Measurements from ENCODE around the gene ZFC3H1. TPM values are rescaled to one million over a fixed set of nuclear protein-coding genes. Genes with fewer than 3 reads are reported as not detected.

ZFC3H1 gene
- total RNA-seq, 2 donors from 2014 or later = 61.6 to 111 TPM

- no peak overlapping the region for H3K27ac Mint-ChIP-seq
- peaks cover 6% of the 10 kb centered on the region for H3K36me3 Mint-ChIP-seq (ENCODE audit: low read depth)
- H3K9me3 Mint-ChIP-seq = no peaks in the 10 kb centered on the region
- ATAC-seq (replicated peaks) = no peak
- peaks cover 24% of the 10 kb centered on the region for H3K4me1 Mint-ChIP-seq
- no peaks in the 10 kb centered on the region for H3K27me3 Mint-ChIP-seq
- peak overlapping the region; percentile 27 for H3K4me3 Mint-ChIP-seq
Observed at GRCh38 chr12:71656740-71657139, 6.9 kb downstream of the ZFC3H1 start.

GRCh38 chr12:71655907-71656306, 7.7 kb downstream of the ZFC3H1 start:
- Mint-ChIP-seq H3K27me3 (no peaks in the 10 kb centered on the region), H3K9me3 (no peaks in the 10 kb centered on the region), H3K27ac (peak overlapping the region; percentile 48), H3K4me1 (peaks cover 24% of the 10 kb centered on the region), H3K4me3 (peak overlapping the region; percentile 67), H3K36me3 (ENCODE audit: low read depth) (no peaks in the 10 kb centered on the region)
- no peak for ATAC-seq (replicated peaks)

GRCh38 chr12:71655495-71655894, 8.2 kb downstream of the ZFC3H1 start:
- Mint-ChIP-seq H3K36me3 (ENCODE audit: low read depth) (no peaks in the 10 kb centered on the region), H3K9me3 (no peaks in the 10 kb centered on the region), H3K27me3 (no peaks in the 10 kb centered on the region), H3K4me3 (peak overlapping the region; percentile 67), H3K4me1 (peaks cover 24% of the 10 kb centered on the region), H3K27ac (peak overlapping the region; percentile 48)
- ATAC-seq (replicated peaks) = no peak

GRCh38 chr12:71654200-71654599, 9.4 kb downstream of the ZFC3H1 start:
- H3K27ac Mint-ChIP-seq = no peak overlapping the region
- ATAC-seq (replicated peaks) = no peak
- H3K36me3 Mint-ChIP-seq (ENCODE audit: low read depth) = no peaks in the 10 kb centered on the region
- peak overlapping the region; percentile 67 for H3K4me3 Mint-ChIP-seq
- peaks cover 20% of the 10 kb centered on the region for H3K4me1 Mint-ChIP-seq
- no peaks in the 10 kb centered on the region for H3K9me3 Mint-ChIP-seq
- no peaks in the 10 kb centered on the region for H3K27me3 Mint-ChIP-seq

GRCh38 chr12:71653137-71653536, 10.5 kb downstream of the ZFC3H1 start:
- no peaks in the 10 kb centered on the region for H3K27me3 Mint-ChIP-seq
- no peaks in the 10 kb centered on the region for H3K36me3 Mint-ChIP-seq (ENCODE audit: low read depth)
- no peak overlapping the region for H3K4me3 Mint-ChIP-seq
- peaks cover 15% of the 10 kb centered on the region for H3K4me1 Mint-ChIP-seq
- H3K27ac Mint-ChIP-seq = no peak overlapping the region
- H3K9me3 Mint-ChIP-seq = no peaks in the 10 kb centered on the region
- ATAC-seq (replicated peaks) = no peak

- Mint-ChIP-seq H3K4me3 (no peak overlapping the region), H3K36me3 (ENCODE audit: low read depth) (no peaks in the 10 kb centered on the region), H3K27ac (no peak overlapping the region), H3K4me1 (peaks cover 15% of the 10 kb centered on the region), H3K27me3 (no peaks in the 10 kb centered on the region), H3K9me3 (no peaks in the 10 kb centered on the region)
- no peak for ATAC-seq (replicated peaks)
Observed at GRCh38 chr12:71652656-71653055, 11.0 kb downstream of the ZFC3H1 start.

GRCh38 chr12:71649401-71649800, 14.2 kb downstream of the ZFC3H1 start:
- no peak for ATAC-seq (replicated peaks)
- H3K4me1 Mint-ChIP-seq = peaks cover 2% of the 10 kb centered on the region
- H3K9me3 Mint-ChIP-seq = no peaks in the 10 kb centered on the region
- no peak overlapping the region for H3K4me3 Mint-ChIP-seq
- H3K27ac Mint-ChIP-seq = no peak overlapping the region
- no peaks in the 10 kb centered on the region for H3K27me3 Mint-ChIP-seq
- peaks cover 16% of the 10 kb centered on the region for H3K36me3 Mint-ChIP-seq (ENCODE audit: low read depth)

- no peak for ATAC-seq (replicated peaks)
- H3K27ac Mint-ChIP-seq = no peak overlapping the region
- no peaks in the 10 kb centered on the region for H3K9me3 Mint-ChIP-seq
Observed at GRCh38 chr12:71648537-71648936, 15.1 kb downstream of the ZFC3H1 start.

GRCh38 chr12:71646512-71646911, 17.1 kb downstream of the ZFC3H1 start:
- H3K4me3 Mint-ChIP-seq = no peak overlapping the region
- H3K27ac Mint-ChIP-seq = peak overlapping the region; percentile 38
- H3K27me3 Mint-ChIP-seq = no peaks in the 10 kb centered on the region
- peaks cover 12% of the 10 kb centered on the region for H3K4me1 Mint-ChIP-seq
- no peak for ATAC-seq (replicated peaks)
- H3K9me3 Mint-ChIP-seq = no peaks in the 10 kb centered on the region
- H3K36me3 Mint-ChIP-seq (ENCODE audit: low read depth) = peaks cover 45% of the 10 kb centered on the region

More at GRCh38 chr12:71648537-71648936, 15.1 kb downstream of the ZFC3H1 start:
- Mint-ChIP-seq H3K4me1 (peaks cover 5% of the 10 kb centered on the region), H3K4me3 (no peak overlapping the region), H3K27me3 (no peaks in the 10 kb centered on the region), H3K36me3 (ENCODE audit: low read depth) (peaks cover 25% of the 10 kb centered on the region)

GRCh38 chr12:71645268-71645667, 18.4 kb downstream of the ZFC3H1 start:
- Mint-ChIP-seq H3K27ac (peak overlapping the region; percentile 27), H3K36me3 (ENCODE audit: low read depth) (peaks cover 57% of the 10 kb centered on the region), H3K27me3 (no peaks in the 10 kb centered on the region), H3K4me3 (no peak overlapping the region), H3K4me1 (peaks cover 15% of the 10 kb centered on the region), H3K9me3 (no peaks in the 10 kb centered on the region)
- ATAC-seq (replicated peaks) = no peak

GRCh38 chr12:71642264-71642663, 21.4 kb downstream of the ZFC3H1 start:
- Mint-ChIP-seq H3K27ac (peak overlapping the region; percentile 96), H3K4me1 (peaks cover 23% of the 10 kb centered on the region), H3K36me3 (ENCODE audit: low read depth) (peaks cover 88% of the 10 kb centered on the region)

GRCh38 chr12:71641390-71641789, 22.3 kb downstream of the ZFC3H1 start:
- Mint-ChIP-seq H3K4me1 (peaks cover 27% of the 10 kb centered on the region), H3K27ac (peak overlapping the region; percentile 96), H3K27me3 (no peaks in the 10 kb centered on the region), H3K36me3 (ENCODE audit: low read depth) (peaks cover 95% of the 10 kb centered on the region), H3K4me3 (peak overlapping the region; percentile 52), H3K9me3 (no peaks in the 10 kb centered on the region)
- ATAC-seq (replicated peaks) = no peak

More at GRCh38 chr12:71642264-71642663, 21.4 kb downstream of the ZFC3H1 start:
- Mint-ChIP-seq H3K27me3 (no peaks in the 10 kb centered on the region), H3K9me3 (no peaks in the 10 kb centered on the region), H3K4me3 (peak overlapping the region; percentile 52)
- ATAC-seq (replicated peaks) = peak; percentile 90

GRCh38 chr12:71640316-71640715, 23.3 kb downstream of the ZFC3H1 start:
- ATAC-seq (replicated peaks) = no peak
- Mint-ChIP-seq H3K27ac (peak overlapping the region; percentile 65), H3K9me3 (no peaks in the 10 kb centered on the region), H3K4me1 (peaks cover 27% of the 10 kb centered on the region), H3K27me3 (no peaks in the 10 kb centered on the region), H3K4me3 (no peak overlapping the region), H3K36me3 (ENCODE audit: low read depth) (peaks cover 99% of the 10 kb centered on the region)

- peaks cover 99% of the 10 kb centered on the region for H3K36me3 Mint-ChIP-seq (ENCODE audit: low read depth)
- peak overlapping the region; percentile 65 for H3K27ac Mint-ChIP-seq
- peaks cover 27% of the 10 kb centered on the region for H3K4me1 Mint-ChIP-seq
- no peak overlapping the region for H3K4me3 Mint-ChIP-seq
- ATAC-seq (replicated peaks) = peak; percentile 54
- no peaks in the 10 kb centered on the region for H3K9me3 Mint-ChIP-seq
- H3K27me3 Mint-ChIP-seq = no peaks in the 10 kb centered on the region
Observed at GRCh38 chr12:71639341-71639760, 24.3 kb downstream of the ZFC3H1 start.

GRCh38 chr12:71638499-71638898, 25.1 kb downstream of the ZFC3H1 start:
- no peak overlapping the region for H3K4me3 Mint-ChIP-seq
- H3K4me1 Mint-ChIP-seq = peaks cover 22% of the 10 kb centered on the region
- no peaks in the 10 kb centered on the region for H3K9me3 Mint-ChIP-seq
- H3K27ac Mint-ChIP-seq = no peak overlapping the region
- no peaks in the 10 kb centered on the region for H3K27me3 Mint-ChIP-seq
- H3K36me3 Mint-ChIP-seq (ENCODE audit: low read depth) = peaks cover 99% of the 10 kb centered on the region
- ATAC-seq (replicated peaks) = no peak

- no peaks in the 10 kb centered on the region for H3K27me3 Mint-ChIP-seq
- H3K27ac Mint-ChIP-seq = no peak overlapping the region
- H3K9me3 Mint-ChIP-seq = no peaks in the 10 kb centered on the region
- peaks cover 17% of the 10 kb centered on the region for H3K4me1 Mint-ChIP-seq
- peak; percentile 42 for ATAC-seq (replicated peaks)
- H3K36me3 Mint-ChIP-seq (ENCODE audit: low read depth) = peaks cover 99% of the 10 kb centered on the region
- no peak overlapping the region for H3K4me3 Mint-ChIP-seq
Observed at GRCh38 chr12:71636704-71637115, 26.9 kb downstream of the ZFC3H1 start.

Measured in activated T-helper 17 cell treated with anti-CD3 and anti-CD28 coated beads, Interleukin-2, amount 50 U/mL, for 72 hours (primary cell).